Neural cell (in vitro differentiated cells): ENCODE data around the gene DDX52. TPM values are rescaled to one million over a fixed set of nuclear protein-coding genes. Genes with fewer than 3 reads are reported as not detected.

Experiments
- H2AFZ ChIP-seq: fragments of 200-600, 300-800 bp; sonication (generic), shearing (Covaris generic); 2 replicates; pipeline ENCODE4 v1.6.0; 2014; ENCODE audit warnings: low read depth, mild to moderate bottlenecking, antibody characterized with exemption, low read length, moderate library complexity
- H3F3A ChIP-seq: fragments of 200-600 bp; shearing (Covaris generic); 2 replicates; pipeline ENCODE4 v1.6.1; 2016; ENCODE audit warnings: mild to moderate bottlenecking, moderate library complexity, mixed read lengths, antibody characterized with exemption, low read length; ENCODE audit not compliant: insufficient read depth, poor library complexity, severe bottlenecking
- H3K27ac ChIP-seq: fragments of 200-600, 300-800 bp; sonication (generic), shearing (Covaris generic); 2 replicates; pipeline ENCODE4 v1.5.1; 2014; ENCODE audit warnings: mild to moderate bottlenecking, low read length, moderate library complexity
- H3K27me3 ChIP-seq: fragments of 300-800, 200-600 bp; sonication (generic), shearing (Covaris generic); 2 replicates; pipeline ENCODE4 v1.6.0; 2014; ENCODE audit warnings: mild to moderate bottlenecking, low read depth, low read length, moderate library complexity; ENCODE audit not compliant: insufficient read depth
- H3K36me3 ChIP-seq: fragments of 300-800, 200-600 bp; sonication (generic), shearing (Covaris generic); 2 replicates; pipeline ENCODE4 v1.5.1; 2014; ENCODE audit warnings: mild to moderate bottlenecking, antibody characterized with exemption, low read length, moderate library complexity; ENCODE audit not compliant: insufficient read depth
- H3K4me2 ChIP-seq: fragments of 300-800, 200-600 bp; sonication (generic), shearing (Covaris generic); 2 replicates; pipeline ENCODE4 v1.6.0; 2014; ENCODE audit warnings: mild to moderate bottlenecking, low read length
- H3K4me3 ChIP-seq: fragments of 300-800, 200-600 bp; sonication (generic), shearing (Covaris generic); 2 replicates; pipeline ENCODE4 v1.5.1; 2014; ENCODE audit warnings: mild to moderate bottlenecking, low read length, moderate library complexity
- H3K79me2 ChIP-seq: fragments of 200-600 bp; shearing (Covaris generic); replicated peaks from 2 replicates; pipeline ENCODE4 v1.6.0; 2014; ENCODE audit warnings: mild to moderate bottlenecking, low read length, moderate library complexity; ENCODE audit not compliant: insufficient read depth
- H3K9ac ChIP-seq: fragments of 300-800, 200-600 bp; sonication (generic), shearing (Covaris generic); 2 replicates; pipeline ENCODE4 v1.6.1; 2016; ENCODE audit warnings: mild to moderate bottlenecking, low read length, mixed read lengths
- H3K9me2 ChIP-seq: fragments of 200-600 bp; shearing (Covaris generic); 2 replicates; pipeline ENCODE4 v1.6.1; 2016; ENCODE audit warnings: mild to moderate bottlenecking, low read length, mixed read lengths; ENCODE audit not compliant: insufficient read depth
- H3K9me3 ChIP-seq: fragments of 200-600, 300-800 bp; sonication (generic), shearing (Covaris generic); 2 replicates; pipeline ENCODE4 v1.6.1; 2016; ENCODE audit warnings: mild to moderate bottlenecking, mixed run types, low read length, moderate library complexity, mixed read lengths
- H4K20me1 ChIP-seq: fragments of 200-600 bp; shearing (Covaris generic); 2 replicates; pipeline ENCODE4 v1.6.1; 2016; ENCODE audit warnings: mild to moderate bottlenecking, mixed run types; ENCODE audit not compliant: insufficient read depth
- CTCF ChIP-seq: fragments of 450-650 bp; IDR thresholded peaks from 2 replicates; pipeline ENCODE4 v1.5.1; 2014; ENCODE audit warnings: antibody characterized with exemption, mild to moderate bottlenecking, moderate library complexity; ENCODE audit not compliant: poor library complexity, severe bottlenecking
- EP300 ChIP-seq: fragments of 450-650 bp; conservative IDR thresholded peaks from 2 replicates; pipeline ENCODE4 v1.6.1; 2014; ENCODE audit warnings: antibody characterized with exemption, mild to moderate bottlenecking, moderate library complexity; ENCODE audit not compliant: poor library complexity, severe bottlenecking
- EZH2 ChIP-seq: fragments of 200-600, 300-800 bp; shearing (Covaris generic), sonication (generic); IDR thresholded peaks from 2 replicates; pipeline ENCODE4 v1.6.1; 2014; ENCODE audit warnings: antibody characterized with exemption, low read length, borderline replicate concordance, mild to moderate bottlenecking; ENCODE audit not compliant: insufficient read depth, poor library complexity, severe bottlenecking
- MXI1 ChIP-seq: fragments of 450-650 bp; conservative IDR thresholded peaks from 2 replicates; pipeline ENCODE4 v1.6.1; 2014; ENCODE audit warnings: antibody characterized with exemption, mild to moderate bottlenecking; ENCODE audit not compliant: poor library complexity, severe bottlenecking
- POLR2AphosphoS5 ChIP-seq: IDR thresholded peaks from 2 replicates; pipeline ENCODE4 v1.6.1; 2012
- RAD21 ChIP-seq: fragments of 450-650 bp; conservative IDR thresholded peaks from 2 replicates; pipeline ENCODE4 v1.6.1; 2014; ENCODE audit warnings: antibody characterized with exemption, mild to moderate bottlenecking, moderate library complexity
- REST ChIP-seq: IDR thresholded peaks from 2 replicates; pipeline ENCODE4 v1.6.1; 2012; ENCODE audit warnings: borderline replicate concordance
- SMC3 ChIP-seq: fragments of 450-650 bp; conservative IDR thresholded peaks from 2 replicates; pipeline ENCODE4 v1.6.1; 2014; ENCODE audit warnings: antibody characterized with exemption, mild to moderate bottlenecking, moderate library complexity; ENCODE audit not compliant: poor library complexity
- TAF1 ChIP-seq: IDR thresholded peaks from 2 replicates; pipeline ENCODE4 v1.6.1; 2012; ENCODE audit warnings: low read depth
- polyA plus RNA-seq: library from polyadenylated mRNA; depleted of rRNA; stranded (reverse); fragments of >200 nt; gene quantifications from 2 replicates; pipeline ENCODE4 v1.2.3, GENCODE V29; 2014

The DDX52 gene
- polyA plus RNA-seq, 1 donor from 2014 or later, result 29.7 TPM

- Histone ChIP-seq H3K36me3 (no peaks in the 10 kb centered on the region), H3K9me3 (no peaks in the 10 kb centered on the region), H3K4me2 (no peak overlapping the region), H3K79me2 (no peaks in the 10 kb centered on the region), H2AFZ (no peak overlapping the region), H3K9me2 (no peaks in the 10 kb centered on the region), H3F3A (no peaks in the 10 kb centered on the region), H4K20me1 (no peaks in the 10 kb centered on the region), H3K27ac (no peak overlapping the region), H3K4me3 (no peak overlapping the region), H3K27me3 (no peaks in the 10 kb centered on the region), H3K9ac (no peak overlapping the region)
- TF ChIP-seq RAD21 (no peak), REST (no peak), POLR2AphosphoS5 (no peak), EP300 (no peak), SMC3 (no peak), EZH2 (no peak), TAF1 (no peak), CTCF (no peak), MXI1 (no peak)
Observed at GRCh38 chr17:37672548-37673078, 29.4 kb upstream of the DDX52 start.

- H3F3A ChIP-seq, result no peaks in the 10 kb centered on the region
- no peak overlapping the region for H3K4me3 ChIP-seq
- no peak overlapping the region for H3K27ac ChIP-seq
- H3K27me3 ChIP-seq, result no peaks in the 10 kb centered on the region
- no peaks in the 10 kb centered on the region for H4K20me1 ChIP-seq
- H3K4me2 ChIP-seq, result no peak overlapping the region
- H3K36me3 ChIP-seq, result no peaks in the 10 kb centered on the region
- H3K9me3 ChIP-seq, result no peaks in the 10 kb centered on the region
- TF ChIP-seq EZH2, result no peak
- no peak for TF ChIP-seq REST
- no peak for TF ChIP-seq POLR2AphosphoS5
- TF ChIP-seq RAD21, result no peak
- TF ChIP-seq MXI1, result no peak
- TF ChIP-seq CTCF, result no peak
- TF ChIP-seq SMC3, result no peak
- no peak for TF ChIP-seq TAF1
- TF ChIP-seq EP300, result no peak
- H3K9me2 ChIP-seq, result no peaks in the 10 kb centered on the region
- no peaks in the 10 kb centered on the region for H3K79me2 ChIP-seq
- H3K9ac ChIP-seq, result no peak overlapping the region
- H2AFZ ChIP-seq, result no peak overlapping the region
Observed at GRCh38 chr17:37671824-37672547, 28.7 kb upstream of the DDX52 start.
